ENCODE results near the gene FAT1.

FAT1 gene

DNA sequence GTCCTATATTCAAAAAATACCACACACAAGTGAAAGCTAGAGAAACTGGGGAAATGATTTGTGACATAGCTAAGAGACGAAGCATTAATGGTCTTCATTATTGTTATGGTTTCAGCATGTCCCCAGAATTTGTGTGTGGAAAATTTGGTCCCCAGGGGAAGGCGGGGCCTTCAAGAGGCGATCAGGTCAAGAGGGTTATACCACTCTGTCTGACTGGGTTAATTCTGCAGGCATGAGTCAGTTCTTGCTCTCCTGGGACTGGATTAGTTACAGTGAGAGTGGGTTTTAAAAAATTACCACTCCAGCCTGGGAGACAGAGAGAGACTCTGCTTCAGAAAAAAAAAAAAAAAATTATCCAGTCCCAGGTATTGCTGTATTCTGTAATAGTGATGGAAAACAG is 166.2 kb downstream of the FAT1 start:
- TF ChIP-seq, protein P1, sequence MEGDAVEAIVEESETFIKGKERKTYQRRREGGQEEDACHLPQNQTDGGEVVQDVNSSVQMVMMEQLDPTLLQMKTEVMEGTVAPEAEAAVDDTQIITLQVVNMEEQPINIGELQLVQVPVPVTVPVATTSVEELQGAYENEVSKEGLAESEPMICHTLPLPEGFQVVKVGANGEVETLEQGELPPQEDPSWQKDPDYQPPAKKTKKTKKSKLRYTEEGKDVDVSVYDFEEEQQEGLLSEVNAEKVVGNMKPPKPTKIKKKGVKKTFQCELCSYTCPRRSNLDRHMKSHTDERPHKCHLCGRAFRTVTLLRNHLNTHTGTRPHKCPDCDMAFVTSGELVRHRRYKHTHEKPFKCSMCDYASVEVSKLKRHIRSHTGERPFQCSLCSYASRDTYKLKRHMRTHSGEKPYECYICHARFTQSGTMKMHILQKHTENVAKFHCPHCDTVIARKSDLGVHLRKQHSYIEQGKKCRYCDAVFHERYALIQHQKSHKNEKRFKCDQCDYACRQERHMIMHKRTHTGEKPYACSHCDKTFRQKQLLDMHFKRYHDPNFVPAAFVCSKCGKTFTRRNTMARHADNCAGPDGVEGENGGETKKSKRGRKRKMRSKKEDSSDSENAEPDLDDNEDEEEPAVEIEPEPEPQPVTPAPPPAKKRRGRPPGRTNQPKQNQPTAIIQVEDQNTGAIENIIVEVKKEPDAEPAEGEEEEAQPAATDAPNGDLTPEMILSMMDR (IDR thresholded peaks at IDR 0.05; ENCODE audit: low read depth, low read length) = no peak
- no peak overlapping the region for H3K4me3 ChIP-seq (ENCODE audit: low read depth, low read length)

DNA sequence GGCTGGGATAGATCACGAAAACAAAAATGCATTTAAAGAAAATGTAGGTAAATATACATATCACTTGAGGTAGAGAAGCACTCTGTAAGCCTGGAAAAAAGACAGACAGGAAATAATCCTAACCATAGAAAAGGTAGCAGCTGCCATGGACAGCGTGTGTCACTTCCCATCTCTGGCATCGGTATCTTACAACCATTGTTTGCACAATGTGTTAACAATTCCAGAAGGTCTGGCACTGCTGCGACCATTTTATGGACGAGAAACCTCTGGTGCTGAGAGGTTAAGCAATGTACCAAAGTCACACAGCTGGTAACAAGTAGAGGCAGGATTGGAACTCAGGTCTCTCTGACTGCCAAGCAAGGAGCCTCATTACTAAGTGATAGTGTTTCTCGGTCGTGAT is 166.6 kb downstream of the FAT1 start:
- TF ChIP-seq, protein P1 (IDR thresholded peaks at IDR 0.05; ENCODE audit: low read depth, low read length) = no peak
- H3K4me3 ChIP-seq (ENCODE audit: low read depth, low read length) = no peak overlapping the region

DNA sequence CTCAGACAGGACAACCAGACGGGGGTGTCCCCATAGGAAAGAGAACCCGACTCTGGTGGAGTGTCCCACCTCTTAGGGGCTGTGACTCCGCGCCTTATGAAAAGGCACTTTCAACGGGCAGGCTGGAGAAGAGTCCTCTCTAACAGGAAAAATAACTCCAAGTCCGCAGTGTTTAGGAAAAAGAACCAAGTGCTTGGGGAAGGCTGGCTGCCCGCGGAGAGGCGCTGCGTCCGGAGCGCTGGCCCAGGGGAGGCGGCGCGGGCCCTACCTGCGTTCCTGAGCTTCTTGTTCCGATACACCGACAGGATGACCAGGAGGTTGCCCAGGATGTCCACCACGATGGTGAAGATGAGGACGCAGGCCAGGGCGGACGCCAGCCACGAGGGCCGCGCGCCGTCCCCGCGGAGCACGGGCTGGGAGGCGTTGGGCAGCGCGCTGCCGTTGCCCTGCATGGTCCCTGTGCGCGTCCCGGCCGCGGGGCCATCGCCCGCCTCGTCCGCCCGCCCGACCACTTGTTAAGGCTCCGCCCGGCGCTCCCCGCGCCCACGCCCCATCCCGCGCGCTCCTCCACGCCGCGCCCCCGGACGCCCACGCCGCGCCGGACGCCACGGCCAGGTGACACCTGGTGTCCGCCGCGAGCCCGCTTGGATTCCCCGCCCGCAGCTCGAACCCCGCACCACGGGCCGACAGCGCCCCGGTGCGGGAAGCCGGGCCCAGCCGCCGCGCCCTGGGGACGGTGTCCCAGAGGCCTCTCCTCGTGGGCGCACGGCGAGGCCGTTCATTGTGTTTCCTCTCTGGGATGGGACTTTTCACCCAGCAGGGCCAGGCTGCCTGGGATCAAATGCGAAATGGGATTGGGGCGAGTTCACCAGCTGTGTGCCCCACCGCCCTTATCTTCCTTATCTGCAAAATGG is 168.5 kb downstream of the FAT1 start, which contains the start of gene MTNR1A:
MTNR1A (minus strand) TSS at position 654 of the 914 bp plus-strand sequence; CDS start at position 452, 202 bp downstream.
- TF ChIP-seq, protein P1 (IDR thresholded peaks at IDR 0.05; ENCODE audit: low read depth, low read length) = no peak
- H3K4me3 ChIP-seq (ENCODE audit: low read depth, low read length) = peak within 1 kb of the TSS; percentile 44

DNA sequence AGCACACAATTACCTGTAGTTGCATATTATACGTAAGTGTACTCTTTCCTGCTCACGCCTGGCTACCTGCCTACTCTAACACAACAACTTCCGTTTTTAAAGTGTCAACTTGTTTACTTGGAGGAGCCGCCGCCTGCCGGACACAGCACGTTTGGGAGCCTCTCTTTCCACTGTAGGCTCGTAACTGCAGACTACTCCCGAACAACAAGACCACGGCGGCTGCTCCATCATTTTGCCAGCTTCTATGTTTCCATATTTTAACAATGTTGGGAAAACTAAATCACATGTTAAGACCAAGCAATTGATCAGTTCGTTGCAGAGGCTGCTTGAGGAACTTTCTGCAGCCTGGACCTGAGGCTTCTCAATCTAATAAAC is 169.1 kb downstream of the FAT1 start:
- TF ChIP-seq, protein P1 (IDR thresholded peaks at IDR 0.05; ENCODE audit: low read depth, low read length) = no peak
- H3K4me3 ChIP-seq (ENCODE audit: low read depth, low read length) = peak overlapping the region; percentile 44

DNA sequence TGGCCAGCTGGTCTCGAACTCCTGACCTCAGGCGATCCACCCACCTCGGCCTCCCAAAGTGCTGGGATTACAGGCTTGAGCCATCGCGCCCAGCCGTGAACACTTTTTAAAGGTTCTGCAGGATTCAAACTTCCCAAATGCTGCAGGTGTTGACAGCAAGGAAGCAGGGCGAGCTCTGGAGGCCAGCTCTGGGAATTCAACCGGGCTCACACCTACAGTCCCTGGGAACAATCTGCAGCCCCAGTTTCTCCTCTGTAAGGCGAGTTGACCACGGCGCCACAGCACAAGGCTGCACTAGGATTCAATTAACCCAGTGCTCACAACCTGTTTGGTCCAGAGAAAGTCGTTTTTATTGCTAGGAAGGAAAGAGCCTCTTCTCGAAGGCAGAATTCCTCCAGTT is 169.9 kb downstream of the FAT1 start:
- TF ChIP-seq, protein P1 (IDR thresholded peaks at IDR 0.05; ENCODE audit: low read depth, low read length) = no peak
- no peak overlapping the region for H3K4me3 ChIP-seq (ENCODE audit: low read depth, low read length)

DNA sequence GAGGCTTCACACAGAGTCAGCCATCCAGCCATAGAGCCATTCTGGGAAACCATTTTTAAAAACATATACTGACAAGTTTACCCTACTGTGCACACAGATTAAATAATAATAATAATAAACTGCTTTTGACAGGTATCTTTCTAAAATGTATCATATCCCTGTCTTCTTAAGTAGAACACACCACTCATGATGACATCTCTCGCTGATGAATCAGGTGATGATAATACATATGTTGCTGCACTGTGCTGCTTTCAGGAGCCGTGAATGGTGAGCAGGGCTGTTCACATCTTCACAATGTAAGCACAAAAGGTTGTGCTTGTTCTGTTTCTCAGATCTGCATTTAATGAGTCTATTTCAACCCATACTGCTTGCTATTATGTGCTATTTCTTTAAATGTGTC is 171.8 kb downstream of the FAT1 start:
- no peak overlapping the region for H3K4me3 ChIP-seq (ENCODE audit: low read depth, low read length)
- TF ChIP-seq, protein P1 (IDR thresholded peaks at IDR 0.05; ENCODE audit: low read depth, low read length) = no peak

DNA sequence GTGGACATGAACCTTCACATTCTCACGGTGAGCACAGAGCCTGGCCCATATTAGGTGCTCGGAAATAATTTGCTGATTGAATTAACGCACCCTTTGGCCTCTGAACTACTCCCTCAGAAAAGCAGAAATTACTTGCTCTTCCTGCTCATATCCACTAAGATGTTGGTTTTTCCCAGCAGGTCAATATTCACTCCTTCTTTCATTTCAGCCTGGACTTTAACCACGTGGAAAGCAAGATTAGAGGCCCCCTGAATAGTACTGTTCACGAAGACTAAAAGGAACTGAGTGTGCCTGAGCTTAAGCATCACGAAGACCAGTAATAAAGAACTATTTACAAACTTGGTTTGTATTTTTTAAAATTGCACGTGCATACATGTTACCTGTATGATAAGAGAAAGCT is 178.2 kb downstream of the FAT1 start:
- H3K4me3 ChIP-seq (ENCODE audit: low read depth, low read length) = no peak overlapping the region
- TF ChIP-seq, protein P1 (IDR thresholded peaks at IDR 0.05; ENCODE audit: low read depth, low read length) = no peak

Measured in WI38 (cell line).